SK-N-SH (cell line): ENCODE measurements around the gene MSL3B.

Source experiments
- CTCF ChIP-seq: fragments of 200-600 bp; sonication (generic); IDR thresholded peaks from 2 replicates; pipeline ENCODE4 v1.6.1; 2017; ENCODE audit warnings: antibody characterized with exemption, mild to moderate bottlenecking, moderate library complexity
- EP300 ChIP-seq, 2 experiments: IDR thresholded peaks; 2 replicates each; pipeline versions ENCODE4 v1.4.0 to v1.6.1; 2012; ENCODE audit warnings: borderline replicate concordance in 1 of 2, low read depth in 1 of 2, low read length in 1 of 2
- FOXM1 ChIP-seq: IDR thresholded peaks from 2 replicates; pipeline ENCODE4 v1.4.0; 2012; ENCODE audit warnings: low read depth, mild to moderate bottlenecking
- PBX3 ChIP-seq: IDR thresholded peaks from 2 replicates; pipeline ENCODE4; 2012
- POLR2AphosphoS5 ChIP-seq: IDR thresholded peaks from 2 replicates; pipeline ENCODE4 v1.6.1; 2012; ENCODE audit warnings: low read depth, low read length
- RCOR1 ChIP-seq: fragments of 150-350 bp; IDR thresholded peaks from 2 replicates; pipeline ENCODE4 v1.6.1; 2017; ENCODE audit warnings: antibody characterized with exemption, low read length
- RFX5 ChIP-seq: IDR thresholded peaks from 2 replicates; pipeline ENCODE4 v1.6.1; 2012; ENCODE audit warnings: mild to moderate bottlenecking, improper control_type of control experiment, low read length
- TAF1 ChIP-seq: IDR thresholded peaks from 2 replicates; pipeline ENCODE4 v1.6.1; 2012; ENCODE audit warnings: low read depth, mild to moderate bottlenecking, low read length, moderate library complexity, borderline replicate concordance
- TCF12 ChIP-seq: IDR thresholded peaks from 2 replicates; pipeline ENCODE4 v1.4.0; 2012
- USF1 ChIP-seq: IDR thresholded peaks from 2 replicates; pipeline ENCODE4 v1.4.0; 2012; ENCODE audit warnings: low read depth, borderline replicate concordance
- USF2 ChIP-seq: fragments of 150-350 bp; IDR thresholded peaks from 2 replicates; pipeline ENCODE4 v1.6.1; 2017; ENCODE audit warnings: antibody characterized with exemption, low read length, low read depth, borderline replicate concordance
- ZBTB33 ChIP-seq: IDR thresholded peaks from 2 replicates; pipeline ENCODE4 v1.4.0; 2012; ENCODE audit warnings: low read depth, borderline replicate concordance

- no peak for TF ChIP-seq ZBTB33
- TF ChIP-seq USF1 = no peak
- no peak for TF ChIP-seq USF2
- no peak for TF ChIP-seq CTCF
- TF ChIP-seq RFX5 = no peak
- no peak for TF ChIP-seq POLR2AphosphoS5
- 0 out of 2 replicates have a peak, but pooled peaks have one; percentile 23 for TF ChIP-seq PBX3
- no peak for TF ChIP-seq TAF1
- TF ChIP-seq FOXM1 = no peak
- no peak for TF ChIP-seq EP300 (IDR thresholded peaks at IDR 0.05; ENCODE audit: borderline replicate concordance in 1 of 2, low read depth in 1 of 2, low read length in 1 of 2)
- TF ChIP-seq RCOR1 = no peak
- TF ChIP-seq TCF12 = no peak
Observed at GRCh38 chr2:233856184-233856583, 12.0 kb downstream of the MSL3B start.
